ENCODE data around the gene APOF. TPM values are rescaled to one million over a fixed set of nuclear protein-coding genes. Genes with fewer than 3 reads are reported as not detected.
A peak's percentile ranks its signal among the peaks of the same experiment; 100 is the strongest.

The APOF gene
- total and polyA plus RNA-seq, 2 experiments from 2014 or later = not detected

- no peaks in the 10 kb centered on the region for H3K27me3 ChIP-seq (ENCODE audit: insufficient read depth)
- H3K4me3 ChIP-seq = no peak overlapping the region
- Mint-ChIP-seq H3K4me1 (peaks cover 4% of the 10 kb centered on the region), H3K27ac (no peak overlapping the region; the same call in 1 of the 2 replicates), H3K36me3 (ENCODE audit: low read depth) (peaks cover 30% of the 10 kb centered on the region), H3K4me3 (no peak overlapping the region; the same call in 2 of the 3 replicates), H3K9me3 (no peaks in the 10 kb centered on the region; the same call in 2 of the 3 replicates), H3K27me3 (ENCODE audit: insufficient read depth, low read depth, poor library complexity) (peaks cover 8% of the 10 kb centered on the region)
- H3K4me2 ChIP-seq = no peak overlapping the region
- peaks cover 12% of the 10 kb centered on the region for H3K4me1 ChIP-seq (ENCODE audit: insufficient read depth)
- ATAC-seq = no peak
- peaks cover 18% of the 10 kb centered on the region; the same call in 1 of the 2 replicates for H3F3A ChIP-seq (replicated peaks; ENCODE audit: low read depth)
- peaks cover 20% of the 10 kb centered on the region for H3K79me2 ChIP-seq (replicated peaks; ENCODE audit: insufficient read depth)
- TF ChIP-seq ZNF462 (CRISPR knock-in tag; IDR thresholded peaks at IDR 0.05) = no peak
- no peak for TF ChIP-seq ZNF114 (CRISPR knock-in tag; IDR thresholded peaks at IDR 0.05)
- TF ChIP-seq, protein P1, sequence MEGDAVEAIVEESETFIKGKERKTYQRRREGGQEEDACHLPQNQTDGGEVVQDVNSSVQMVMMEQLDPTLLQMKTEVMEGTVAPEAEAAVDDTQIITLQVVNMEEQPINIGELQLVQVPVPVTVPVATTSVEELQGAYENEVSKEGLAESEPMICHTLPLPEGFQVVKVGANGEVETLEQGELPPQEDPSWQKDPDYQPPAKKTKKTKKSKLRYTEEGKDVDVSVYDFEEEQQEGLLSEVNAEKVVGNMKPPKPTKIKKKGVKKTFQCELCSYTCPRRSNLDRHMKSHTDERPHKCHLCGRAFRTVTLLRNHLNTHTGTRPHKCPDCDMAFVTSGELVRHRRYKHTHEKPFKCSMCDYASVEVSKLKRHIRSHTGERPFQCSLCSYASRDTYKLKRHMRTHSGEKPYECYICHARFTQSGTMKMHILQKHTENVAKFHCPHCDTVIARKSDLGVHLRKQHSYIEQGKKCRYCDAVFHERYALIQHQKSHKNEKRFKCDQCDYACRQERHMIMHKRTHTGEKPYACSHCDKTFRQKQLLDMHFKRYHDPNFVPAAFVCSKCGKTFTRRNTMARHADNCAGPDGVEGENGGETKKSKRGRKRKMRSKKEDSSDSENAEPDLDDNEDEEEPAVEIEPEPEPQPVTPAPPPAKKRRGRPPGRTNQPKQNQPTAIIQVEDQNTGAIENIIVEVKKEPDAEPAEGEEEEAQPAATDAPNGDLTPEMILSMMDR (conservative IDR thresholded peaks at IDR 0.05; ENCODE audit: low read depth in 2 of 2) = peak; percentile 54 to 65
- TF ChIP-seq POLR2AphosphoS5 (IDR thresholded peaks at IDR 0.05; ENCODE audit: low read depth) = no peak
- TF ChIP-seq, protein P2, sequence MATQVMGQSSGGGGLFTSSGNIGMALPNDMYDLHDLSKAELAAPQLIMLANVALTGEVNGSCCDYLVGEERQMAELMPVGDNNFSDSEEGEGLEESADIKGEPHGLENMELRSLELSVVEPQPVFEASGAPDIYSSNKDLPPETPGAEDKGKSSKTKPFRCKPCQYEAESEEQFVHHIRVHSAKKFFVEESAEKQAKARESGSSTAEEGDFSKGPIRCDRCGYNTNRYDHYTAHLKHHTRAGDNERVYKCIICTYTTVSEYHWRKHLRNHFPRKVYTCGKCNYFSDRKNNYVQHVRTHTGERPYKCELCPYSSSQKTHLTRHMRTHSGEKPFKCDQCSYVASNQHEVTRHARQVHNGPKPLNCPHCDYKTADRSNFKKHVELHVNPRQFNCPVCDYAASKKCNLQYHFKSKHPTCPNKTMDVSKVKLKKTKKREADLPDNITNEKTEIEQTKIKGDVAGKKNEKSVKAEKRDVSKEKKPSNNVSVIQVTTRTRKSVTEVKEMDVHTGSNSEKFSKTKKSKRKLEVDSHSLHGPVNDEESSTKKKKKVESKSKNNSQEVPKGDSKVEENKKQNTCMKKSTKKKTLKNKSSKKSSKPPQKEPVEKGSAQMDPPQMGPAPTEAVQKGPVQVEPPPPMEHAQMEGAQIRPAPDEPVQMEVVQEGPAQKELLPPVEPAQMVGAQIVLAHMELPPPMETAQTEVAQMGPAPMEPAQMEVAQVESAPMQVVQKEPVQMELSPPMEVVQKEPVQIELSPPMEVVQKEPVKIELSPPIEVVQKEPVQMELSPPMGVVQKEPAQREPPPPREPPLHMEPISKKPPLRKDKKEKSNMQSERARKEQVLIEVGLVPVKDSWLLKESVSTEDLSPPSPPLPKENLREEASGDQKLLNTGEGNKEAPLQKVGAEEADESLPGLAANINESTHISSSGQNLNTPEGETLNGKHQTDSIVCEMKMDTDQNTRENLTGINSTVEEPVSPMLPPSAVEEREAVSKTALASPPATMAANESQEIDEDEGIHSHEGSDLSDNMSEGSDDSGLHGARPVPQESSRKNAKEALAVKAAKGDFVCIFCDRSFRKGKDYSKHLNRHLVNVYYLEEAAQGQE (IDR thresholded peaks at IDR 0.05; ENCODE audit: unreplicated experiment) = no peak
- H3K27ac ChIP-seq (ENCODE audit: low read depth) = no peak overlapping the region
- no peak overlapping the region for H2AFZ ChIP-seq
- peaks cover 3% of the 10 kb centered on the region; the same call in 1 of the 2 replicates for H4K20me1 ChIP-seq (replicated peaks; ENCODE audit: insufficient read depth)
- peaks cover 20% of the 10 kb centered on the region for H3K36me3 ChIP-seq (ENCODE audit: insufficient read depth)
- no peaks in the 10 kb centered on the region for H3K9me2 ChIP-seq (ENCODE audit: insufficient read depth)
- DNase-seq (ENCODE audit: low spot score) = peak; percentile 62
Measured at GRCh38 chr12:56317675-56318074, 45.0 kb downstream of the APOF start.

All from GM23338 (cell line).